T-helper 1 cell treated with Interleukin-12 subunit alpha and Interleukin-12 subunit beta and Interleukin-4 antibody, amounts not matched to agents 30 μg/mL and 1 μg/mL, for 36 hours (primary cell): ENCODE results near the gene DDX10.
A peak's percentile ranks its signal among the peaks of the same experiment; 100 is the strongest.
"Not testable (repeated sequence)": the region's sequence is repeated elsewhere in the genome, so short reads cannot be mapped to it uniquely, and the experiment has no call there.

Experiments
- H3K27ac Mint-ChIP-seq: one replicate; pipeline ENCODE4 v1.8.0; 2021; ENCODE audit warnings: mild to moderate bottlenecking, mixed read lengths
- H3K27me3 Mint-ChIP-seq: one replicate; pipeline ENCODE4 v1.8.0; 2021; ENCODE audit warnings: low read depth, mixed read lengths
- H3K36me3 Mint-ChIP-seq: one replicate; pipeline ENCODE4 v1.8.0; 2021; ENCODE audit warnings: low read depth, mixed read lengths
- H3K4me1 Mint-ChIP-seq: one replicate; pipeline ENCODE4 v1.8.0; 2021; ENCODE audit warnings: low read depth, mixed read lengths
- H3K4me3 Mint-ChIP-seq: one replicate; pipeline ENCODE4 v1.8.0; 2021; ENCODE audit warnings: mild to moderate bottlenecking, moderate library complexity, mixed read lengths
- H3K9me3 Mint-ChIP-seq: one replicate; pipeline ENCODE4 v1.8.0; 2021; ENCODE audit warnings: mixed read lengths

The DDX10 gene

GRCh38 chr11:108641752-108642151, 23.1 kb upstream of the DDX10 start:
- not testable (repeated sequence) for H3K36me3 Mint-ChIP-seq, H3K27ac Mint-ChIP-seq, H3K4me3 Mint-ChIP-seq, H3K4me1 Mint-ChIP-seq, H3K9me3 Mint-ChIP-seq
- peaks cover 11% of the 10 kb centered on the region for H3K27me3 Mint-ChIP-seq

GRCh38 chr11:108643974-108644373, 20.9 kb upstream of the DDX10 start:
- Mint-ChIP-seq H3K36me3 (no peaks in the 10 kb centered on the region), H3K4me1 (no peaks in the 10 kb centered on the region), H3K27me3 (no peaks in the 10 kb centered on the region), H3K27ac (no peak overlapping the region), H3K4me3 (no peak overlapping the region), H3K9me3 (no peaks in the 10 kb centered on the region)

GRCh38 chr11:108645970-108646369, 18.9 kb upstream of the DDX10 start:
- Mint-ChIP-seq H3K4me1 (no peaks in the 10 kb centered on the region), H3K4me3 (no peak overlapping the region), H3K27me3 (peaks cover 8% of the 10 kb centered on the region), H3K27ac (no peak overlapping the region), H3K9me3 (no peaks in the 10 kb centered on the region), H3K36me3 (no peaks in the 10 kb centered on the region)

- Mint-ChIP-seq H3K4me3 (no peak overlapping the region), H3K27ac (no peak overlapping the region), H3K9me3 (no peaks in the 10 kb centered on the region), H3K4me1 (no peaks in the 10 kb centered on the region), H3K27me3 (peaks cover 12% of the 10 kb centered on the region), H3K36me3 (no peaks in the 10 kb centered on the region)
Measured at GRCh38 chr11:108647387-108647700, 17.5 kb upstream of the DDX10 start.

DNA sequence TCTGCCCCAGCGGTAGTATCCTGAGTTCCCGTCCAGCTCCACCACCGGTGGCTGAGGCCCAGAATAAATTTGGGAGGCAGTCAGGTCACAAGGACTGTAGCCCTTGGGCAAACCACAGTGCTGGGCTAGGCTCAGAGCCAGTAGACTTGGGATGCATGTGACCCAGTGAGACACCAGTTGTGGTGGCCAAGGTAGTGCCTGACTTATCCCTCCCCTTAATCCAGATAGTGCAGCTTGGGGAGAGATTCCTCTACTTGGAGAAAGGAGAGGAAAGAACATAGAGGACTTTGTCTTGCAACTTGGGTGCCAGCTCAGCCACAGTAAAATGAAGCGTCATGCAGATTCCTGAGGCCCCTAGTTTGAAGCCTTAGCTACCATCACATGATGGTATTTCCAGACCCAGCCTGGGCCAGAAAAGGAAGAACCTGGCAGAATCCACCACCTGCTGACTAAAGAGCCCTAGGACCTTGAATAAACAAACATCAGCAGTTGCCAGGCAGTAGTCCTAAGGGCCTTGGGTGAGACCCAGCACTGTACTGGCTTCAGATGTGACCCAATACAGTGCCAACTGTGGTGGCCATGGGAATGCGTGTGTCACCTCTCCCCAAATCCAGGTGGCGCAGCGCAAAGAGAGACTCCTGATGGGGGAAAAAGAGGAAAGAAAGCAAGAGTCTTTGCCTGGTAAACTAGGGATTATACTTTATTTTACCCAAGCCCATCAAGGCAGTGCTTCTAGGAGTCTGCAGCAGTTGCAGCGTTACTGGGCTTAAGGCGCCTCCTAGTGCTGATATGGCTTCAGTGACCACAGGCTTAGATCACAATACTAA, 17.0 kb upstream of the DDX10 start:
- H3K36me3 Mint-ChIP-seq, result no peaks in the 10 kb centered on the region
- H3K4me1 Mint-ChIP-seq, result no peaks in the 10 kb centered on the region
- H3K27me3 Mint-ChIP-seq, result peaks cover 16% of the 10 kb centered on the region
- no peak overlapping the region for H3K4me3 Mint-ChIP-seq
- H3K27ac Mint-ChIP-seq, result no peak overlapping the region
- no peaks in the 10 kb centered on the region for H3K9me3 Mint-ChIP-seq

- Mint-ChIP-seq H3K4me1 (no peaks in the 10 kb centered on the region), H3K27ac (no peak overlapping the region), H3K36me3 (no peaks in the 10 kb centered on the region), H3K27me3 (peaks cover 20% of the 10 kb centered on the region), H3K9me3 (no peaks in the 10 kb centered on the region), H3K4me3 (no peak overlapping the region)
Measured at GRCh38 chr11:108648528-108648885, 16.4 kb upstream of the DDX10 start.

DNA sequence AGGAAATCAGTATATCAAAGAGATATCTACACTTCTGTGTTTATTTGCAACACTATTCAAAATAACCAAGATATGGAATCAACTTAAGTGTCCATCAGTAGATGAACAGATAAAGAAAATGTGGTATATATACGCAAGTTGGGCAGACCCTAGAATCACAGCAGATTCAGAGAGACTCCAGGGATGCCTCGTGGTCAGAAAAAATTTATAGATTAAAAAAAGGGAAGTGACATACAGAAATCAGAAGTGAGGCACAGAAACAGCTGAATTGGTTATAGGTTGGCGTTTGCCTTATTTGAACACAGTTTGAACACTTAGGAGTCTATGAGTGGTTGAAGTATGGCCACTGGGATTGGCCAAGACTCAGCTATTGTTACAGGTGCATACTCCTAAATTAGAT, 10.8 kb upstream of the DDX10 start:
- peaks cover 32% of the 10 kb centered on the region for H3K27me3 Mint-ChIP-seq
- H3K9me3 Mint-ChIP-seq, H3K4me3 Mint-ChIP-seq, H3K27ac Mint-ChIP-seq, H3K4me1 Mint-ChIP-seq, H3K36me3 Mint-ChIP-seq: not testable (repeated sequence)

- H3K4me3 Mint-ChIP-seq, result no peak overlapping the region
- no peak overlapping the region for H3K27ac Mint-ChIP-seq
- H3K36me3 Mint-ChIP-seq, result no peaks in the 10 kb centered on the region
- H3K27me3 Mint-ChIP-seq, result peaks cover 28% of the 10 kb centered on the region
- no peaks in the 10 kb centered on the region for H3K9me3 Mint-ChIP-seq
- H3K4me1 Mint-ChIP-seq, result no peaks in the 10 kb centered on the region
Measured at GRCh38 chr11:108654994-108655631, 9.8 kb upstream of the DDX10 start.

GRCh38 chr11:108662700-108663099, 2.2 kb upstream of the DDX10 start:
- Mint-ChIP-seq H3K36me3 (peaks cover 16% of the 10 kb centered on the region), H3K4me1 (peaks cover 25% of the 10 kb centered on the region), H3K27ac (no peak overlapping the region), H3K27me3 (peaks cover 5% of the 10 kb centered on the region), H3K9me3 (no peaks in the 10 kb centered on the region), H3K4me3 (no peak overlapping the region)

DNA sequence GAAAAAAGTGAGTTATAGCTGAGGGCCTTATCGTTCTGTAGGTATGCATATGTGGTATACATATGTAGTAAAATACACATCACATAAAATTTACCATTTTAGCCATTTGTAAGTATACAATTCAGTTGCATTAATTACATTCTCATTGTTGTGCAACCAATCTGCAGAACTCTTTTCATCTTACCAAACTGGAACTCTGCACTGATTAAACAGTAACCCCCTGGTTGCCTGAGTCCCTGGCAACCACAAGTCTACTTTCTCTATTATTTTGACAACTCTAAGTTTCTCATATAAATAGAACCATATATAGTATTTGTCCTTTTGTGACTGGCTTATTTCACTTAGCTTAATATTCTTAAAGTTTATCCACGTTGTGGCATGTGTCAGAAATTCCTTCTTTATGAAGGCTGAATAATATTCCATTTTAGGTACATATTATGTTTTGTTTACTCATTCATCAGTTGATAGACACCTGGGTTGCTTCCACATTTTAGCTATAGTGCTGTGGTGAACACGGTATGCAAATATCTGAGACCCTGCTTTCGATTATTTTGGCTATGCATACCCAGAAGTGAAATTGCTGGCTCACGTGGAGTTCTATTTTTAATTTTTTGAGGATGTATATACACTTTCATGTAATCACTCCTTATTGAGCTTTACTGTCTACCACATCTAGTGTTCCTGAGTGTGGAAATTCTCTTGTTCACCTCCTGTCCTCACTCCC, 1.6 kb upstream of the DDX10 start:
- no peak overlapping the region for H3K27ac Mint-ChIP-seq
- H3K4me3 Mint-ChIP-seq, result no peak overlapping the region
- peaks cover 18% of the 10 kb centered on the region for H3K36me3 Mint-ChIP-seq
- H3K4me1 Mint-ChIP-seq, result peaks cover 29% of the 10 kb centered on the region
- H3K27me3 Mint-ChIP-seq, result peaks cover 5% of the 10 kb centered on the region
- H3K9me3 Mint-ChIP-seq, result no peaks in the 10 kb centered on the region

GRCh38 chr11:108666373-108666772, 1.5 kb downstream of the DDX10 start:
- H3K9me3 Mint-ChIP-seq, result no peaks in the 10 kb centered on the region
- peaks cover 23% of the 10 kb centered on the region for H3K36me3 Mint-ChIP-seq
- peaks cover 33% of the 10 kb centered on the region for H3K4me1 Mint-ChIP-seq
- no peaks in the 10 kb centered on the region for H3K27me3 Mint-ChIP-seq
- H3K4me3 Mint-ChIP-seq, result peak overlapping the region; percentile 100
- peak overlapping the region; percentile 21 for H3K27ac Mint-ChIP-seq

GRCh38 chr11:108669286-108669685, 4.4 kb downstream of the DDX10 start:
- Mint-ChIP-seq H3K27ac (no peak overlapping the region), H3K36me3 (peaks cover 26% of the 10 kb centered on the region), H3K4me1 (peaks cover 35% of the 10 kb centered on the region), H3K4me3 (no peak overlapping the region), H3K9me3 (no peaks in the 10 kb centered on the region), H3K27me3 (no peaks in the 10 kb centered on the region)

DNA sequence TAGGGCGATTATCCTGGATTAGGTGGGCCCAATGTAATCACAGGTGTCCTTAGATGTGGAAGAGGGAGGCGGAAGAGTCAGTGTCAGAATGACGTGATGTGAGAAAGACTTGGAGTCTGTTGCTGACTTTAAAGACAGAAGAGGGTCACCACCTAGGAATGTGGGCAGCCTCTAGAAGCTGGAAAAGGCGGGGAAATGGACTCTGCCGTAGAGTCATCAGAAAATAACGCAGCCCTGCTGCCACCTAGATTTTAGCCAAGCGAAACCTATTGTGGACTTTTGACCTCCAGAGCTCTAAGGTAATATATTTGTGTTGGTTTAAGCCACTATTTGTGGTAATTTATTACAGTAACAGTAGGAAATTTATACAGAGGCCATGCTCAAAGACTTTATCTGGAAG, 4.8 kb downstream of the DDX10 start:
- Mint-ChIP-seq H3K4me1 (peaks cover 35% of the 10 kb centered on the region), H3K9me3 (no peaks in the 10 kb centered on the region)

GRCh38 chr11:108670451-108670850, 5.6 kb downstream of the DDX10 start:
- Mint-ChIP-seq H3K9me3 (no peaks in the 10 kb centered on the region), H3K4me1 (peaks cover 31% of the 10 kb centered on the region), H3K4me3 (no peak overlapping the region), H3K27ac (no peak overlapping the region), H3K36me3 (peaks cover 24% of the 10 kb centered on the region), H3K27me3 (no peaks in the 10 kb centered on the region)

More for the DNA sequence above, 4.8 kb downstream of the DDX10 start:
- Mint-ChIP-seq H3K4me3 (no peak overlapping the region), H3K27ac (no peak overlapping the region), H3K27me3 (no peaks in the 10 kb centered on the region), H3K36me3 (peaks cover 26% of the 10 kb centered on the region)

DNA sequence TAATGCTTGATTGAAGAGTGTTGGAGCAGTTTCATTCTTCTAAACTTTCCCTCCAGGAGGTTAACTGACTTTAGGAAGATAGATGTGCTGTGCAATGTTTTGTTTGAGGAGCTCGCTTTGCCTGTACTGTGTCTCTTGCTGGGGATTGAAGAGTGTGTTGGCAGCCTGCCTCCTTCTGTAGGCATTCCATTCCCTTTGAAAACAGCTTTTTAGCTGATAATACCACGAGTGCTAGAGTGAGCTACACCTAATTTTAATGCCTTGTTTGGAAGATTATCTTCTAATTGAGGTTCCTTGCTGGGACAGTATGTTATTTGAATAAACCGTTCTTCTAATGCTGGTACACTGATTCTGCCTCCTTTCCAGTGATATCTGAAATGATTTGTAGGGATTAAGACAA, 7.2 kb downstream of the DDX10 start:
- Mint-ChIP-seq H3K27ac (no peak overlapping the region), H3K27me3 (no peaks in the 10 kb centered on the region), H3K4me1 (peaks cover 15% of the 10 kb centered on the region), H3K4me3 (no peak overlapping the region), H3K9me3 (no peaks in the 10 kb centered on the region), H3K36me3 (peaks cover 19% of the 10 kb centered on the region)
